Panc1 (cell line): ENCODE measurements around the gene LEFTY2. TPM values are rescaled to one million over a fixed set of nuclear protein-coding genes. Genes with fewer than 3 reads are reported as not detected.

Experiments used
- ATAC-seq: fragments of 200-7000 bp; cut with Tn5 transposase; 2 replicates; pipeline ENCODE4 v1.9.1; 2020; ENCODE audit warnings: mild to moderate bottlenecking, moderate library complexity
- BruUV-seq: library from RNA; stranded (reverse); fragments of 400-500 nt; replicated peaks from 2 replicates; lab custom pipeline; 2021; lab: Mats Ljungman, UMichigan
- CTCF ChIA-PET: fragments of 300-600 bp; sonication (Branson Sonifier 250); formaldehyde crosslinking; loops from one replicate; lab custom pipeline; 2022; ENCODE audit warnings: antibody characterized with exemption; lab: Charles Lee
- POLR2A ChIA-PET: fragments of 300-600 bp; sonication (Branson Sonifier 250); formaldehyde crosslinking; loops from one replicate; lab custom pipeline; 2022; ENCODE audit warnings: antibody characterized with exemption; lab: Charles Lee
- DNase-seq: peaks from one replicate; pipeline ENCODE4 v3.0.0-alpha.2; 2010; ENCODE audit warnings: low read depth, low spot score
- H3K27ac ChIP-seq: 2 replicates; pipeline ENCODE4 v1.5.1; 2011; ENCODE audit warnings: mild to moderate bottlenecking, low read length, inconsistent platforms
- H3K27me3 ChIP-seq: fragments of 200-500 bp; sonication (Bioruptor generic); 2 replicates; pipeline ENCODE4 v1.6.0; 2014; ENCODE audit warnings: low read length, inconsistent platforms; ENCODE audit not compliant: control insufficient read depth, insufficient read depth
- H3K36me3 ChIP-seq: fragments of 200-500 bp; sonication (Bioruptor generic); 2 replicates; pipeline ENCODE4 v1.5.1; 2014; ENCODE audit warnings: inconsistent platforms, mild to moderate bottlenecking, low read length, moderate library complexity; ENCODE audit not compliant: control insufficient read depth, insufficient read depth
- H3K4me1 ChIP-seq: 2 replicates; pipeline ENCODE4 v1.5.1; 2011; ENCODE audit warnings: inconsistent platforms, mild to moderate bottlenecking, low read length, moderate library complexity; ENCODE audit not compliant: control insufficient read depth, insufficient read depth
- H3K4me3 ChIP-seq, 2 experiments: 2 replicates each; pipeline ENCODE4 v1.5.1; 2011 to 2012; ENCODE audit warnings: low read depth in 2 of 2, low read length in 2 of 2, mild to moderate bottlenecking in 2 of 2, inconsistent platforms in 1 of 2, moderate library complexity in 1 of 2
- H3K9me3 ChIP-seq: fragments of 200-500 bp; sonication (Bioruptor generic); 2 replicates; pipeline ENCODE4 v1.5.1; 2014; ENCODE audit warnings: low read depth, mild to moderate bottlenecking, inconsistent platforms, low read length, moderate library complexity; ENCODE audit not compliant: control insufficient read depth, insufficient read depth
- CTCF ChIP-seq: fragments of 450-650 bp; IDR thresholded peaks from 2 replicates; pipeline ENCODE4 v1.5.1; 2017; ENCODE audit warnings: mild to moderate bottlenecking
- POLR2AphosphoS5 ChIP-seq: IDR thresholded peaks from 2 replicates; pipeline ENCODE4 v1.6.1; 2012; ENCODE audit warnings: mild to moderate bottlenecking, low read depth, low read length, moderate library complexity
- REST ChIP-seq, 2 experiments: IDR thresholded peaks; 2 replicates each; pipeline ENCODE4 v1.6.1; 2011 to 2012; ENCODE audit warnings: low read depth in 2 of 2, control low read depth in 1 of 2, low read length in 1 of 2, mild to moderate bottlenecking in 1 of 2, moderate library complexity in 1 of 2; ENCODE audit not compliant: insufficient read depth in 1 of 2
- SIN3A ChIP-seq: IDR thresholded peaks from 2 replicates; pipeline ENCODE4 v1.6.1; 2012; ENCODE audit warnings: low read depth, mild to moderate bottlenecking, low read length, moderate library complexity, borderline replicate concordance; ENCODE audit not compliant: insufficient read depth
- TCF7L2 ChIP-seq: IDR thresholded peaks from 2 replicates; pipeline ENCODE4 v1.6.1; 2011; ENCODE audit warnings: mild to moderate bottlenecking, low read depth, low read length, inconsistent platforms
- in situ Hi-C: cut with HindIII; loops from 2 replicates; pipeline ENCODE4 v1.10.0; 2016; ENCODE audit warnings: low sequenced_read_pairs, low pct_unique_long_range_greater_than_20kb
- intact Hi-C: fragments of 100-400 bp; cut with micrococcal nuclease; formaldehyde crosslinking; loops from one replicate; pipeline ENCODE4 v1.10.0; 2022; ENCODE audit not compliant: unreplicated experiment
- total RNA-seq: library from RNA; stranded (reverse); gene quantifications from one replicate; pipeline ENCODE4 v1.2.1, GENCODE V29; 2021; ENCODE audit not compliant: unreplicated experiment

Gene LEFTY2
- total RNA-seq, 1 experiment from 2014 or later = not detected

GRCh38 chr1:225928186-225929175 lies 12.5 kb downstream of the LEFTY2 start:
- peaks cover 3% of the 10 kb centered on the region; the same call in 1 of the 2 replicates for H3K4me1 ChIP-seq
- intact Hi-C loops (no loop called here), in situ Hi-C loops (no loop called here)
- H3K36me3 ChIP-seq = peaks cover 5% of the 10 kb centered on the region; the same call in 1 of the 2 replicates
- BruUV-seq = no TSS peak
- H3K27ac ChIP-seq = no peak overlapping the region
- CTCF ChIA-PET = no interaction called here
- DNase-seq = no peak
- H3K9me3 ChIP-seq = no peaks in the 10 kb centered on the region
- POLR2A ChIA-PET = interaction anchor here (0.7 kb wide), 1 partner anchor 33 kb away, joined by 3 read pairs; no protein-coding TSS in a partner anchor
- no peak overlapping the region for H3K4me3 ChIP-seq
- TF ChIP-seq SIN3A (no peak), CTCF (no peak), REST (IDR thresholded peaks at IDR 0.05; ENCODE audit: insufficient read depth in 1 of 2, low read depth in 2 of 2, low read length in 1 of 2) (no peak), TCF7L2 (no peak), POLR2AphosphoS5 (no peak)
- no peaks in the 10 kb centered on the region for H3K27me3 ChIP-seq
- ATAC-seq = no peak

- no peak for ATAC-seq
- ChIA-PET CTCF (interaction anchor here (0.6 kb wide), 1 partner anchor 81 kb away, joined by 4 read pairs; no protein-coding TSS in a partner anchor), POLR2A (no interaction called here)
- DNase-seq = no peak
- Histone ChIP-seq H3K4me1 (peaks cover 17% of the 10 kb centered on the region), H3K4me3 (no peak overlapping the region), H3K27me3 (no peaks in the 10 kb centered on the region), H3K27ac (no peak overlapping the region), H3K9me3 (no peaks in the 10 kb centered on the region), H3K36me3 (peaks cover 12% of the 10 kb centered on the region; the same call in 1 of the 2 replicates)
- in situ Hi-C loops (no loop called here), intact Hi-C loops (no loop called here)
- no TSS peak for BruUV-seq
- no peak for TF ChIP-seq CTCF
- TF ChIP-seq REST (IDR thresholded peaks at IDR 0.05; ENCODE audit: insufficient read depth in 1 of 2, low read depth in 2 of 2, low read length in 1 of 2) = no peak
- no peak for TF ChIP-seq POLR2AphosphoS5
- no peak for TF ChIP-seq TCF7L2
- TF ChIP-seq SIN3A = no peak
These were observed 14.4 kb downstream of the LEFTY2 start for GRCh38 chr1:225926551-225927113.
